ENCODE results near the gene CTNNA3. TPM values are rescaled to one million over a fixed set of nuclear protein-coding genes. Genes with fewer than 3 reads are reported as not detected.

Gene CTNNA3
- total and polyA plus RNA-seq, 12 donors, result 0.03 to 14.4 (median 0.47) TPM; not detected in 1

- Histone ChIP-seq H3K27me3 (no peaks in the 10 kb centered on the region), H3K4me3 (no peak overlapping the region), H3K27ac (no peak overlapping the region), H3K9me3 (replicated peaks in 1 of 3) (no peaks in the 10 kb centered on the region), H3K36me3 (replicated peaks in 1 of 2) (no peaks in the 10 kb centered on the region), H3K4me1 (replicated peaks in 1 of 2) (no peaks in the 10 kb centered on the region)
- no peak for TF ChIP-seq CTCF (IDR thresholded peaks at IDR 0.05)
- TF ChIP-seq POLR2A (IDR thresholded peaks at IDR 0.05), result no peak
- no peak for DNase-seq
- intact Hi-C loops (cut with DNase I), result no loop called here
- WGBS, 4 donors, result 44 to 58% (median 46%) methylated on average over 1 of the region's 1 CpG
These were observed 1024.4 kb downstream of the CTNNA3 start for GRCh38 chr10:66671562-66671961.

- Histone ChIP-seq H3K9me3 (replicated peaks in 1 of 3) (no peaks in the 10 kb centered on the region), H3K27me3 (no peaks in the 10 kb centered on the region), H3K27ac (no peak overlapping the region), H3K4me1 (replicated peaks in 1 of 2) (no peaks in the 10 kb centered on the region), H3K36me3 (replicated peaks in 1 of 2) (no peaks in the 10 kb centered on the region), H3K4me3 (no peak overlapping the region)
- DNase-seq, result no peak
- WGBS, 4 donors, result 40 to 83% (median 74%) methylated on average over 1 of the region's 1 CpG
- TF ChIP-seq POLR2A (IDR thresholded peaks at IDR 0.05) (no peak), CTCF (IDR thresholded peaks at IDR 0.05) (no peak)
- intact Hi-C loops (cut with DNase I), result no loop called here
These were observed 1024.9 kb downstream of the CTNNA3 start for GRCh38 chr10:66671064-66671463.

GRCh38 chr10:66656499-66656898 is 1039.5 kb downstream of the CTNNA3 start:
- no peaks in the 10 kb centered on the region for H3K36me3 ChIP-seq (replicated peaks in 1 of 2)
- no peaks in the 10 kb centered on the region for H3K4me1 ChIP-seq (replicated peaks in 1 of 2)
- H3K27me3 ChIP-seq, result no peaks in the 10 kb centered on the region
- no peak for DNase-seq
- TF ChIP-seq POLR2A (IDR thresholded peaks at IDR 0.05), result no peak
- TF ChIP-seq CTCF (IDR thresholded peaks at IDR 0.05), result no peak
- H3K27ac ChIP-seq, result no peak overlapping the region
- intact Hi-C loops (cut with DNase I), result no loop called here
- H3K4me3 ChIP-seq, result no peak overlapping the region
- H3K9me3 ChIP-seq (replicated peaks in 1 of 3), result no peaks in the 10 kb centered on the region

GRCh38 chr10:66654861-66655260 is 1041.1 kb downstream of the CTNNA3 start:
- DNase-seq, result no peak
- intact Hi-C loops (cut with DNase I), result no loop called here
- 39 to 81% (median 51%) methylated on average over 1 of the region's 1 CpG for WGBS, 4 donors

More at GRCh38 chr10:66654861-66655260, 1041.1 kb downstream of the CTNNA3 start:
- no peak overlapping the region for H3K27ac ChIP-seq
- H3K27me3 ChIP-seq, result no peaks in the 10 kb centered on the region
- H3K4me1 ChIP-seq (replicated peaks in 1 of 2), result no peaks in the 10 kb centered on the region
- no peak for TF ChIP-seq CTCF (IDR thresholded peaks at IDR 0.05)
- TF ChIP-seq POLR2A (IDR thresholded peaks at IDR 0.05), result no peak
- no peak overlapping the region for H3K4me3 ChIP-seq
- no peaks in the 10 kb centered on the region for H3K9me3 ChIP-seq (replicated peaks in 1 of 3)
- H3K36me3 ChIP-seq (replicated peaks in 1 of 2), result no peaks in the 10 kb centered on the region
